K562 (cell line): ENCODE measurements around the gene INO80. TPM values are rescaled to one million over a fixed set of nuclear protein-coding genes. Genes with fewer than 3 reads are reported as not detected.

Experiments used
- ATAC-seq: fragments of 200-7000 bp; cut with Tn5 transposase; 3 replicates; pipeline ENCODE4 v1.9.1; 2020; ENCODE audit warnings: moderate library complexity
- BruUV-seq: library from RNA; stranded (reverse); fragments of 400-500 nt; replicated peaks from 2 replicates; lab custom pipeline; 2021; lab: Mats Ljungman, UMichigan
- CTCF ChIA-PET: fragments of 300-600 bp; formaldehyde crosslinking; extraction: SDS; loops from one replicate; lab custom pipeline; 2021; ENCODE audit warnings: low intra/inter-chr PET ratio; lab: Yijun Ruan, JAX
- POLR2A ChIA-PET: fragments of 300-600, 350-650 bp; sonication (Branson Sonifier 250); formaldehyde crosslinking; extraction: SDS; loops from one replicate; lab custom pipeline; 2021; ENCODE audit warnings: antibody characterized with exemption, inconsistent platforms; lab: Yijun Ruan, JAX
- DNase-seq, 4 experiments: peaks; one replicate each; pipeline versions ENCODE4 v3.0.0 to v3.0.0-alpha.2; 2011 to 2018; ENCODE audit warnings: low spot score in 3 of 4, mixed read lengths in 3 of 4; ENCODE audit errors: extremely low read depth in 1 of 4
- FAIRE-seq: peaks from 2 replicates; lab custom pipeline; 2011; peaks lifted over from hg19 to GRCh38; lab: Jason Lieb, UNC
- H2AFZ ChIP-seq: 2 replicates; pipeline ENCODE4 v1.6.0; 2011; ENCODE audit warnings: low read depth, low read length, control low read depth, inconsistent platforms
- H3K27ac ChIP-seq: fragments of 200-600 bp; 3 replicates; pipeline ENCODE4 v1.8.0; 2011; ENCODE audit warnings: low read depth, mild to moderate bottlenecking, control low read depth, inconsistent platforms, low read length, moderate library complexity, mixed read lengths; ENCODE audit errors: extremely low read depth
- H3K27me3 ChIP-seq, 2 experiments: fragments of 300-600 bp in 1 of 2; 2 replicates in 1 of 2; 3 replicates in 1 of 2; pipeline versions ENCODE4 v1.6.0 to v1.8.0; 2011; ENCODE audit warnings: inconsistent platforms in 2 of 2, low read length in 2 of 2, mild to moderate bottlenecking in 1 of 2, mixed read lengths in 1 of 2, moderate library complexity in 1 of 2; ENCODE audit not compliant: control insufficient read depth in 2 of 2, insufficient read depth in 2 of 2
- H3K36me3 ChIP-seq: fragments of 300-600 bp; 3 replicates; pipeline ENCODE4 v1.8.0; 2011; ENCODE audit warnings: mild to moderate bottlenecking, low read length, inconsistent platforms; ENCODE audit not compliant: control insufficient read depth, insufficient read depth
- H3K4me1 ChIP-seq, 2 experiments: fragments of 200-600 bp in 1 of 2; replicated peaks in 1 of 2; 2 replicates in 1 of 2; 3 replicates in 1 of 2; pipeline versions ENCODE4 v1.5.1 to v1.8.0; 2011; ENCODE audit warnings: inconsistent platforms in 2 of 2, low read length in 2 of 2, mild to moderate bottlenecking in 1 of 2, mixed read lengths in 1 of 2, moderate library complexity in 1 of 2; ENCODE audit not compliant: control insufficient read depth in 2 of 2, insufficient read depth in 2 of 2
- H3K4me2 ChIP-seq: 2 replicates; pipeline ENCODE4 v1.6.1; 2011; ENCODE audit warnings: low read length, control low read depth, inconsistent platforms, mixed read lengths; ENCODE audit not compliant: insufficient read depth
- H3K4me3 ChIP-seq: fragments of 200-600 bp; sonication (generic), shearing (Covaris generic); 2 replicates; pipeline ENCODE4 v1.5.1; 2016; ENCODE audit warnings: control low read depth, inconsistent platforms
- H3K79me2 ChIP-seq: fragments of 200-600 bp; 3 replicates; pipeline ENCODE4 v1.8.0; 2011; ENCODE audit warnings: low read length, inconsistent platforms; ENCODE audit not compliant: control insufficient read depth, insufficient read depth
- H3K9ac ChIP-seq, 2 experiments: 2 replicates each; pipeline versions ENCODE4 v1.6.0 to v1.6.1; 2011; ENCODE audit warnings: low read depth in 2 of 2, low read length in 2 of 2, control low read depth in 1 of 2, inconsistent platforms in 1 of 2, mild to moderate bottlenecking in 1 of 2, mixed read lengths in 1 of 2; ENCODE audit not compliant: insufficient read depth in 1 of 2
- H3K9me1 ChIP-seq: one replicate; pipeline ENCODE4 v1.6.0; 2011; ENCODE audit warnings: inconsistent platforms, mild to moderate bottlenecking, low read length, moderate library complexity; ENCODE audit not compliant: control insufficient read depth, insufficient read depth
- H3K9me3 ChIP-seq: replicated peaks from 2 replicates; pipeline ENCODE4 v1.5.1; 2011; ENCODE audit warnings: low read depth, low read length, inconsistent platforms; ENCODE audit not compliant: control insufficient read depth, insufficient read depth
- H4K20me1 ChIP-seq: replicated peaks from 2 replicates; pipeline ENCODE4 v1.6.1; 2011; ENCODE audit warnings: low read length, inconsistent platforms, mixed read lengths; ENCODE audit not compliant: control insufficient read depth, insufficient read depth
- BACH1 ChIP-seq: fragments of 200-800 bp; sonication (Bioruptor generic); IDR thresholded peaks from 2 replicates; pipeline ENCODE4 v1.6.1; 2016; ENCODE audit warnings: missing genetic modification characterization, missing compliant biosample characterization
- HMBOX1 ChIP-seq: sonication (generic); IDR thresholded peaks from 2 replicates; pipeline ENCODE4 v1.6.1; 2016
- MAX ChIP-seq: sonication (generic); formaldehyde crosslinking; IDR thresholded peaks from 2 replicates; pipeline ENCODE4 v1.9.0; 2022; ENCODE audit warnings: mild to moderate bottlenecking, missing genetic modification reagents
- NONO ChIP-seq, 2 experiments: fragments of 200-400 bp in 1 of 2; fragments of 450-650 bp in 1 of 2; formaldehyde crosslinking in 1 of 2; IDR thresholded peaks; 2 replicates each; pipeline ENCODE4 v1.6.1; 2017; ENCODE audit warnings: low read depth in 2 of 2, mild to moderate bottlenecking in 2 of 2, moderate library complexity in 2 of 2, low read length in 1 of 2
- RBM39 ChIP-seq: fragments of 200-400 bp; formaldehyde crosslinking; optimal IDR thresholded peaks from 2 replicates; pipeline ENCODE3; 2018; ENCODE audit warnings: low read depth, low read length
- ZNF449 ChIP-seq: fragments of 250-450 bp; sonication (Bioruptor Pico); IDR thresholded peaks from 2 replicates; pipeline ENCODE4 v1.8.0; 2022; ENCODE audit warnings: moderate library complexity, mild to moderate bottlenecking, inconsistent platforms
- ZNF511 ChIP-seq: sonication (generic); formaldehyde crosslinking; IDR thresholded peaks from 2 replicates; pipeline ENCODE4 v1.8.0; 2022; ENCODE audit warnings: mild to moderate bottlenecking, missing genetic modification reagents
- WGBS: fragments of 100-300 bp; shearing (Covaris generic); methylation state at CpG from one replicate; pipeline ENCODE4 v1.1.6; 2016; ENCODE audit warnings: low coverage, mixed read lengths; ENCODE audit not compliant: insufficient coverage; ENCODE audit errors: missing lambda C conversion rate; 5-methylcytosine and 5-hydroxymethylcytosine counted together
- in situ Hi-C: fragments of 300-500 bp; cut with MboI; formaldehyde crosslinking; loops from 4 replicates; pipeline ENCODE4 v1.15.0; 2018; ENCODE audit warnings: inconsistent platforms, mixed read lengths
- intact Hi-C: fragments of 100-400 bp; cut with micrococcal nuclease; formaldehyde crosslinking; loops from 2 replicates; pipeline ENCODE4 v1.14.2; 2022
- polyA plus RNA-seq, 8 experiments: library from polyadenylated mRNA; depleted of rRNA in 4 of 8; stranded (reverse) in 5 of 8; unstranded in 3 of 8; fragments of >200 nt; fragmentation: Nextera tagmentation in 2 of 8; fragmentation: Illumina TruSeq in 1 of 8; extraction: Ambion mirVana in 2 of 8; extraction: Trizol in 1 of 8; gene quantifications; 2 replicates each; pipeline versions ENCODE4 v1.2.1 to v1.2.3, GENCODE V29; 2011 to 2014; ENCODE audit warnings: inconsistent platforms in 1 of 8, missing spikeins in 1 of 8
- total RNA-seq, 7 experiments: library from RNA; depleted of rRNA in 6 of 7; stranded (reverse); fragments of >200 nt in 6 of 7; fragmentation: Illumina TruSeq in 2 of 7; extraction: Trizol in 2 of 7; gene quantifications; 2 replicates each; pipeline versions ENCODE4 v1.2.1 to v1.2.3, GENCODE V29; 2011 to 2021; ENCODE audit warnings: low replicate concordance in 1 of 7
- TF ChIP-seq, protein P1 (sequence below), 2 experiments: IDR thresholded peaks; 2 replicates each; pipeline ENCODE4 v1.6.1; 2011; ENCODE audit warnings: borderline replicate concordance in 1 of 2, control low read depth in 1 of 2, low read depth in 1 of 2, low read length in 1 of 2, mild to moderate bottlenecking in 1 of 2, mixed read lengths in 1 of 2, moderate library complexity in 1 of 2; ENCODE audit not compliant: insufficient read depth in 1 of 2, insufficient read length in 1 of 2, poor library complexity in 1 of 2, severe bottlenecking in 1 of 2; ENCODE audit errors: extremely low read depth in 1 of 2

INO80 gene
- total and polyA plus RNA-seq, 9 of the 15 experiments (the other 6 are each of a cell fraction or from before 2014, with no cell fraction given), result 1.1 to 25.7 (median 19.9) TPM

DNA sequence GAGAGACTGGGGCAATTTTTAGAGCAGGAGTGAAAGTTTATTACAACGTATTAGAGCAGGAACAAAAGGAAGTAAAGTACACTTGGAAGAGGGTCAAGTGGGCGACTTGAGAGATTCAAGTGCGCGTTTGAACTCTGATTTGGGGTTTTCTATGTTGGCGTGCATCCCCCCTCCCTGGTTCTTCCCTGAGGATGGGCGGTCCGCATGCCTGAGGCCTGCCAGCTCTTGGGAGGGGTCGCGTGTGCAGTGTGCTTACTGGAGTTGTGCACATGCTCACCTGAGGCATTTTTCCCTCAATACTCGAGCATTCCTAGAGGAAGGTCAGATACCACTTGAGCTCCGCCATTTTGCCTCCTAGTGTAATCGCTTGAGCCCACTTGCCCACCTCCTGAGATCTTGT, 173.2 kb downstream of the INO80 start:
- intact Hi-C loops (no loop called here), in situ Hi-C loops (no loop called here)
- Histone ChIP-seq H4K20me1 (no peaks in the 10 kb centered on the region), H3K9ac (peak overlapping the region in 1 of 2 experiments; percentile 19; a peak in 1 of 4 replicates), H3K27me3 (peaks cover 2 to 13% of the 10 kb centered on the region in 2 experiments; a peak in 3 of 5 replicates), H3K79me2 (no peaks in the 10 kb centered on the region), H3K36me3 (no peaks in the 10 kb centered on the region), H3K9me1 (no peaks in the 10 kb centered on the region), H3K4me3 (no peak overlapping the region), H3K4me2 (no peak overlapping the region), H3K4me1 (peaks cover 5 to 24% of the 10 kb centered on the region in 2 experiments; a peak in 4 of 5 replicates), H3K9me3 (no peaks in the 10 kb centered on the region), H3K27ac (no peak overlapping the region), H2AFZ (peak overlapping the region; percentile 98; the same call in 1 of the 2 replicates)
- FAIRE-seq (no peak), ATAC-seq (no peak), DNase-seq (no peak)
- no TSS peak for BruUV-seq
- TF ChIP-seq MAX (peak; percentile 36; the same call in 1 of the 2 replicates), ZNF511 (CRISPR knock-in tag) (no peak)
- 67% methylated on average over 12 of the region's 12 CpGs for WGBS
- ChIA-PET POLR2A (interaction anchor here (0.6 to 3.6 kb wide), 5 partner anchors 9 to 834 kb away, joined by 3 to 17 read pairs (median 4); partner anchors contain the start of genes BMF and CHAC1), CTCF (no interaction called here)

- DNase-seq (no peak), ATAC-seq (no peak; the same call in 2 of the 3 replicates), FAIRE-seq (peak; percentile 49)
- no TSS peak for BruUV-seq
- CTCF ChIA-PET, result interaction anchor here (1.1 kb wide), 1 partner anchor 83 kb away, joined by 3 read pairs; no protein-coding TSS in a partner anchor
- no peaks in the 10 kb centered on the region for H3K9me1 ChIP-seq
- in situ Hi-C loops, result no loop called here
- H2AFZ ChIP-seq, result peak overlapping the region; percentile 98
- H3K9ac ChIP-seq, result peak overlapping the region; percentile 57 to 88; a peak in 3 of 4 replicates
- POLR2A ChIA-PET, result interaction anchor here (0.6 to 3.6 kb wide), 7 partner anchors 10 to 511 kb away, joined by 3 to 17 read pairs (median 4); partner anchors contain the start of gene CHAC1
- H3K27me3 ChIP-seq, result peaks cover 2 to 13% of the 10 kb centered on the region in 2 experiments; a peak in 3 of 5 replicates
- H3K9me3 ChIP-seq, result no peaks in the 10 kb centered on the region
- peak overlapping the region; percentile 74 for H3K4me2 ChIP-seq
- H3K4me1 ChIP-seq, result peaks cover 5 to 28% of the 10 kb centered on the region in 2 experiments; a peak in 4 of 5 replicates
- no peaks in the 10 kb centered on the region for H3K36me3 ChIP-seq
- 40% methylated on average over 14 of the region's 15 CpGs for WGBS
- peak overlapping the region; percentile 56 for H3K4me3 ChIP-seq
- intact Hi-C loops, result no loop called here
- no peaks in the 10 kb centered on the region for H4K20me1 ChIP-seq
- H3K79me2 ChIP-seq, result no peaks in the 10 kb centered on the region
- H3K27ac ChIP-seq, result no peak overlapping the region
- TF ChIP-seq NONO (IDR thresholded peaks at IDR 0.05; ENCODE audit: low read depth in 2 of 2, low read length in 1 of 2) (no peak), BACH1 (tag) (no peak), RBM39 (no peak), ZNF449 (CRISPR knock-in tag) (no peak), HMBOX1 (peak; percentile 80)
- TF ChIP-seq, protein P1, sequence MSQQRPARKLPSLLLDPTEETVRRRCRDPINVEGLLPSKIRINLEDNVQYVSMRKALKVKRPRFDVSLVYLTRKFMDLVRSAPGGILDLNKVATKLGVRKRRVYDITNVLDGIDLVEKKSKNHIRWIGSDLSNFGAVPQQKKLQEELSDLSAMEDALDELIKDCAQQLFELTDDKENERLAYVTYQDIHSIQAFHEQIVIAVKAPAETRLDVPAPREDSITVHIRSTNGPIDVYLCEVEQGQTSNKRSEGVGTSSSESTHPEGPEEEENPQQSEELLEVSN (IDR thresholded peaks at IDR 0.05; ENCODE audit: borderline replicate concordance in 1 of 2, extremely low read depth in 1 of 2, insufficient read depth in 1 of 2, insufficient read length in 1 of 2, low read depth in 1 of 2, low read length in 1 of 2, poor library complexity in 1 of 2, severe bottlenecking in 1 of 2), result no peak
Observed at GRCh38 chr15:40942337-40942854, 173.7 kb downstream of the INO80 start.
